ENCODE results near the gene HIGD2A. TPM values are rescaled to one million over a fixed set of nuclear protein-coding genes. Genes with fewer than 3 reads are reported as not detected.
"Not testable (repeated sequence)": the region's sequence is repeated elsewhere in the genome, so short reads cannot be mapped to it uniquely, and the experiment has no call there.

Gene HIGD2A
- total RNA-seq, 2 donors from 2014 or later = 173 to 227 TPM

GRCh38 chr5:176406436-176407052, 18.0 kb downstream of the HIGD2A start:
- TF ChIP-seq CTCF (IDR thresholded peaks at IDR 0.05) = no peak

GRCh38 chr5:176407456-176408251, 19.1 kb downstream of the HIGD2A start:
- no peak for DNase-seq
- Histone ChIP-seq H3K9me3 (no peaks in the 10 kb centered on the region), H3K4me3 (no peak overlapping the region), H3K27me3 (no peaks in the 10 kb centered on the region), H3K36me3 (no peaks in the 10 kb centered on the region), H3K9ac (ENCODE audit: low read depth in 2 of 2, low read length in 2 of 2) (no peak overlapping the region), H3K27ac (no peak overlapping the region), H3K4me1 (peaks cover 18% of the 10 kb centered on the region)
- intact Hi-C loops (cut with DNase I) = no loop called here
- no peak for TF ChIP-seq CTCF (IDR thresholded peaks at IDR 0.05)

More at GRCh38 chr5:176406436-176407052, 18.0 kb downstream of the HIGD2A start:
- Histone ChIP-seq H3K36me3 (no peaks in the 10 kb centered on the region), H3K27ac (peak overlapping the region; percentile 97), H3K27me3 (no peaks in the 10 kb centered on the region), H3K4me3 (no peak overlapping the region), H3K9ac (ENCODE audit: low read depth in 2 of 2, low read length in 2 of 2) (peak overlapping the region; percentile 43 to 84), H3K4me1 (peaks cover 24% of the 10 kb centered on the region), H3K9me3 (no peaks in the 10 kb centered on the region)
- intact Hi-C loops (cut with DNase I) = no loop called here
- DNase-seq = no peak

- H3K9ac ChIP-seq (ENCODE audit: low read depth in 2 of 2, low read length in 2 of 2); H3K36me3 ChIP-seq; intact Hi-C loops (cut with DNase I); DNase-seq; H3K4me3 ChIP-seq; H3K27ac ChIP-seq; H3K27me3 ChIP-seq; H3K9me3 ChIP-seq: not testable (repeated sequence)
- H3K4me1 ChIP-seq = peaks cover 15% of the 10 kb centered on the region
Observed at GRCh38 chr5:176408252-176408573, 19.7 kb downstream of the HIGD2A start.

GRCh38 chr5:176408590-176408989, 20.0 kb downstream of the HIGD2A start:
- Histone ChIP-seq H3K9ac (ENCODE audit: low read depth in 2 of 2, low read length in 2 of 2) (no peak overlapping the region), H3K36me3 (no peaks in the 10 kb centered on the region), H3K27ac (no peak overlapping the region), H3K4me3 (no peak overlapping the region), H3K4me1 (peaks cover 12% of the 10 kb centered on the region), H3K9me3 (no peaks in the 10 kb centered on the region), H3K27me3 (no peaks in the 10 kb centered on the region)
- intact Hi-C loops (cut with DNase I) = no loop called here
- no peak for DNase-seq
- no peak for TF ChIP-seq CTCF (IDR thresholded peaks at IDR 0.05)

GRCh38 chr5:176409765-176410164, 21.2 kb downstream of the HIGD2A start:
- intact Hi-C loops (cut with DNase I) = loop anchor here (10.0 kb wide), 1 partner anchor 125 kb away; the partner anchor contains the start of gene RNF44
- Histone ChIP-seq H3K27me3 (no peaks in the 10 kb centered on the region), H3K36me3 (no peaks in the 10 kb centered on the region), H3K9me3 (no peaks in the 10 kb centered on the region), H3K4me3 (no peak overlapping the region), H3K4me1 (peaks cover 11% of the 10 kb centered on the region), H3K9ac (ENCODE audit: low read depth in 2 of 2, low read length in 2 of 2) (no peak overlapping the region), H3K27ac (no peak overlapping the region)
- TF ChIP-seq CTCF (IDR thresholded peaks at IDR 0.05) = no peak
- DNase-seq = no peak
